GM18498 (cell line): ENCODE measurements around the gene ARHGAP42.
A peak's percentile ranks its signal among the peaks of the same experiment; 100 is the strongest.
"Not testable (repeated sequence)": the region's sequence is repeated elsewhere in the genome, so short reads cannot be mapped to it uniquely, and the experiment has no call there.

Experiments
- ATAC-seq: cut with Tn5 transposase; IDR thresholded peaks from one replicate; pipeline ENCODE4 v1.9.1; 2021; ENCODE audit warnings: mild to moderate bottlenecking, moderate library complexity; ENCODE audit not compliant: unreplicated experiment

ARHGAP42 gene

GRCh38 chr11:100687054-100687629 is at the start of gene ARHGAP42:
Gene ARHGAP42, plus strand, starts transcription at chr11:100687288. Its CDS starts 391 bp downstream, at chr11:100687679.
- ATAC-seq, result peak; percentile 80

GRCh38 chr11:100637706-100638105 is 49.4 kb upstream of the ARHGAP42 start:
- ATAC-seq, result no peak

GRCh38 chr11:100638648-100639047 is 48.4 kb upstream of the ARHGAP42 start:
- ATAC-seq, result no peak

GRCh38 chr11:100639140-100639539 is 47.9 kb upstream of the ARHGAP42 start:
- ATAC-seq, result no peak

GRCh38 chr11:100640071-100640470 is 47.0 kb upstream of the ARHGAP42 start:
- ATAC-seq, result no peak

- no peak for ATAC-seq
Measured at GRCh38 chr11:100640646-100641045, 46.4 kb upstream of the ARHGAP42 start.

GRCh38 chr11:100641456-100641855 is 45.6 kb upstream of the ARHGAP42 start:
- no peak for ATAC-seq

- ATAC-seq, result no peak
Measured at GRCh38 chr11:100646545-100646944, 40.5 kb upstream of the ARHGAP42 start.

GRCh38 chr11:100647861-100648260 is 39.2 kb upstream of the ARHGAP42 start:
- ATAC-seq, result no peak

GRCh38 chr11:100663583-100663982 is 23.5 kb upstream of the ARHGAP42 start:
- ATAC-seq, result no peak

- no peak for ATAC-seq
Measured at GRCh38 chr11:100663996-100664395, 23.1 kb upstream of the ARHGAP42 start.

GRCh38 chr11:100666816-100667215 is 20.3 kb upstream of the ARHGAP42 start:
- ATAC-seq, result not testable (repeated sequence)

- ATAC-seq, result no peak
Measured at GRCh38 chr11:100667449-100667848, 19.6 kb upstream of the ARHGAP42 start.

- no peak for ATAC-seq
Measured at GRCh38 chr11:100670140-100670539, 16.9 kb upstream of the ARHGAP42 start.

GRCh38 chr11:100671471-100671870 is 15.6 kb upstream of the ARHGAP42 start:
- no peak for ATAC-seq

GRCh38 chr11:100672498-100673033 is 14.5 kb upstream of the ARHGAP42 start:
- ATAC-seq, result no peak

GRCh38 chr11:100673063-100673462 is 14.0 kb upstream of the ARHGAP42 start:
- ATAC-seq, result no peak

- ATAC-seq, result no peak
Measured at GRCh38 chr11:100674212-100674611, 12.9 kb upstream of the ARHGAP42 start.

- no peak for ATAC-seq
Measured at GRCh38 chr11:100675115-100675650, 11.9 kb upstream of the ARHGAP42 start.

GRCh38 chr11:100676901-100677300 is 10.2 kb upstream of the ARHGAP42 start:
- ATAC-seq, result no peak

- ATAC-seq, result no peak
Measured at GRCh38 chr11:100677796-100678195, 9.3 kb upstream of the ARHGAP42 start.

- ATAC-seq, result no peak
Measured at GRCh38 chr11:100680070-100680469, 7.0 kb upstream of the ARHGAP42 start.

GRCh38 chr11:100681064-100681502 is 6.0 kb upstream of the ARHGAP42 start:
- ATAC-seq, result peak; percentile 99
